ENCODE measurements around the gene NUSAP1. TPM values are rescaled to one million over a fixed set of nuclear protein-coding genes. Genes with fewer than 3 reads are reported as not detected.
A peak's percentile ranks its signal among the peaks of the same experiment; 100 is the strongest.

The NUSAP1 gene
- total RNA-seq, 2 donors from 2014 or later: 118 to 185 TPM

DNA sequence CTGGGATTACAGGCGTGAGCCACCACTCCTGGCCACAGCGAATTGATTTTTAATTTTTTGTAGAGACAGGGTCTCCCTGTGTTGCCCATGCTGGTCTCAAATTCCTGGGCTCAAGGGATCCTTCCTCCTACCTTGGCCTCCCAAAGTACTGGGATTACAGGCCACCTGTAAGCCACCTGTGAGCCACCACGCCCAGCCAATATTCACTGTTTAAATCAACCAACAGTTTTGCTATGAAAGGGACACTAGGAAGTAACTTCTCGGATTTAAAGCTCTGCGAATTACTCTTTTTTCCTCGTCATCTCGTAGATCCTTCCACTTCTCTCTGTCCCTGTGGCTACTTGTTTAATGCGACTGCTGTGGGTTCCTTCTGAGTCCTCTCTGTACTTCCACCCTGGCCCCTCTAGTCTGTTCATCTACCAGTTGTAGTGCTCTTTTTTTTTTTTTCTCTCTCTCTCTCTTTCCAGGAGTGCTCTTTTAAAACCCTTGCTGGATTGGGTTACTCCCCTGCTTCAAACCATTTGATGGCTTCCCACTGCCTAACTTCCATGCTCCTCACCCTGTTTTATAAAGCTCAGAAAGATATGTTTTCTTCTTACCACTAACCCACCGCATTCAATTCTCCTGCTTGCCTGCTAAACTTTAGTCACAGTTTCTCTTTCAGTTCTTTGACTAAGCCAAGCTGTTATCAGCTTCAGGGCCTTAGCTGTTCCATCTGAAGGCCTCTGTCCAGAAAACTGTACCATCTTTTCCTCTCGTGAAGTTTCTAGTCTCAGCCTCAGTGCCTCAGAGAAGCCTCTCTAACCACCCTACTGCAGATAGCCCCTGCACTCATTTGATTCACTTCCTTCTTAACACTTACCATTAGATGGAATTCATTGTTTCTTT is 96.6 kb downstream of the NUSAP1 start:
- Mint-ChIP-seq H3K9me3 (no peaks in the 10 kb centered on the region), H3K4me3 (no peak overlapping the region), H3K27me3 (ENCODE audit: insufficient read depth) (no peaks in the 10 kb centered on the region), H3K36me3 (ENCODE audit: low read depth) (peaks cover 27% of the 10 kb centered on the region), H3K4me1 (no peaks in the 10 kb centered on the region), H3K27ac (peak overlapping the region; percentile 59)
- Histone ChIP-seq H3K27ac (ENCODE audit: low read depth, low read length) (no peak overlapping the region), H3K36me3 (ENCODE audit: control insufficient read depth, insufficient read depth, low read length) (peaks cover 11% of the 10 kb centered on the region), H3K4me1 (ENCODE audit: control insufficient read depth, insufficient read depth, low read length) (no peaks in the 10 kb centered on the region), H3K4me3 (ENCODE audit: low read length) (no peak overlapping the region), H3K27me3 (ENCODE audit: control insufficient read depth, insufficient read depth, low read length, poor library complexity, severe bottlenecking) (no peaks in the 10 kb centered on the region), H3K9me3 (ENCODE audit: control insufficient read depth, low read length) (no peaks in the 10 kb centered on the region), H3K9ac (ENCODE audit: extremely low read depth, low read length, poor library complexity, severe bottlenecking) (no peak overlapping the region)
- 85 to 92% methylated on average over 10 of the region's 10 CpGs for WGBS, 2 experiments (ENCODE audit: insufficient coverage in 1 of 2, insufficient read length in 1 of 2)
- TF ChIP-seq, protein P1, sequence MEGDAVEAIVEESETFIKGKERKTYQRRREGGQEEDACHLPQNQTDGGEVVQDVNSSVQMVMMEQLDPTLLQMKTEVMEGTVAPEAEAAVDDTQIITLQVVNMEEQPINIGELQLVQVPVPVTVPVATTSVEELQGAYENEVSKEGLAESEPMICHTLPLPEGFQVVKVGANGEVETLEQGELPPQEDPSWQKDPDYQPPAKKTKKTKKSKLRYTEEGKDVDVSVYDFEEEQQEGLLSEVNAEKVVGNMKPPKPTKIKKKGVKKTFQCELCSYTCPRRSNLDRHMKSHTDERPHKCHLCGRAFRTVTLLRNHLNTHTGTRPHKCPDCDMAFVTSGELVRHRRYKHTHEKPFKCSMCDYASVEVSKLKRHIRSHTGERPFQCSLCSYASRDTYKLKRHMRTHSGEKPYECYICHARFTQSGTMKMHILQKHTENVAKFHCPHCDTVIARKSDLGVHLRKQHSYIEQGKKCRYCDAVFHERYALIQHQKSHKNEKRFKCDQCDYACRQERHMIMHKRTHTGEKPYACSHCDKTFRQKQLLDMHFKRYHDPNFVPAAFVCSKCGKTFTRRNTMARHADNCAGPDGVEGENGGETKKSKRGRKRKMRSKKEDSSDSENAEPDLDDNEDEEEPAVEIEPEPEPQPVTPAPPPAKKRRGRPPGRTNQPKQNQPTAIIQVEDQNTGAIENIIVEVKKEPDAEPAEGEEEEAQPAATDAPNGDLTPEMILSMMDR (conservative IDR thresholded peaks at IDR 0.05): no peak
- no peak for DNase-seq

Other genes with a start within 250 kb of the NUSAP1 start
- 10 to 100 TPM; 14.8 to 17.5 TPM for gene INO80, start 216.6 kb upstream of the NUSAP1 start, total RNA-seq
- under 1 TPM in 1 of 2 donors, not detected in 1; 0.26 TPM for gene EXD1, start 102.1 kb upstream of the NUSAP1 start, total RNA-seq
- 10 to 100 TPM; 85.0 to 86.1 TPM for gene CHP1, start 101.6 kb upstream of the NUSAP1 start, total RNA-seq
- 10 to 100 TPM; 18.9 to 22.9 TPM for gene OIP5, start 290 bp upstream of the NUSAP1 start, total RNA-seq
- 10 to 100 TPM; 17.1 to 17.7 TPM for gene NDUFAF1, start 69.6 kb downstream of the NUSAP1 start, total RNA-seq
- 10 to 100 TPM; 48.6 to 66.3 TPM for gene RTF1, start 84.2 kb downstream of the NUSAP1 start, total RNA-seq
- 1 to 10 TPM in 1 of 2 donors, under 1 TPM in 1; 0.75 to 1.2 TPM for gene ITPKA, start 161.0 kb downstream of the NUSAP1 start, total RNA-seq
- under 1 TPM; 0.44 to 0.57 TPM for gene LTK, start 180.9 kb downstream of the NUSAP1 start, total RNA-seq
- 100 to 1,000 TPM in 1 of 2 donors, 10 to 100 TPM in 1; 91.1 to 107 TPM for gene RPAP1, start 211.4 kb downstream of the NUSAP1 start, total RNA-seq
- 100 to 1,000 TPM; 293 to 311 TPM for gene TYRO3, start 226.3 kb downstream of the NUSAP1 start, total RNA-seq

Data from endodermal cell (in vitro differentiated cells).